MM.1S (cell line): ENCODE data around the gene IL11.

Experiments
- DNase-seq: peaks from one replicate; pipeline ENCODE4 v3.0.0-alpha.2; 2015
- H2AFZ ChIP-seq: fragments of 300-600 bp; sonication (generic); 2 replicates; pipeline ENCODE4 v1.6.0; 2016; ENCODE audit warnings: antibody characterized with exemption, low read length
- H3F3A ChIP-seq: fragments of 300-600 bp; sonication (generic); 2 replicates; pipeline ENCODE4 v1.6.1; 2016; ENCODE audit warnings: mild to moderate bottlenecking, antibody characterized with exemption, low read length, moderate library complexity, mixed read lengths; ENCODE audit not compliant: insufficient read depth
- H3K27ac ChIP-seq: fragments of 300-600 bp; sonication (generic); 2 replicates; pipeline ENCODE4 v1.5.1; 2016; ENCODE audit warnings: mild to moderate bottlenecking, low read length
- H3K27me3 ChIP-seq: fragments of 300-600 bp; sonication (generic); replicated peaks from 2 replicates; pipeline ENCODE4 v1.6.0; 2016; ENCODE audit warnings: low read length; ENCODE audit not compliant: insufficient read depth
- H3K36me3 ChIP-seq: fragments of 300-600 bp; sonication (generic); replicated peaks from 2 replicates; pipeline ENCODE4 v1.6.1; 2016; ENCODE audit warnings: mild to moderate bottlenecking, low read length, mixed read lengths; ENCODE audit not compliant: insufficient read depth
- H3K4me1 ChIP-seq: fragments of 300-600 bp; sonication (generic); 2 replicates; pipeline ENCODE4 v1.6.1; 2016; ENCODE audit warnings: low read length, mixed read lengths
- H3K4me2 ChIP-seq: fragments of 300-600 bp; sonication (generic); 2 replicates; pipeline ENCODE4 v1.6.0; 2016; ENCODE audit warnings: low read depth, low read length
- H3K4me3 ChIP-seq: fragments of 300-600 bp; sonication (generic); 2 replicates; pipeline ENCODE4 v1.5.1; 2016; ENCODE audit warnings: low read length, mixed read lengths
- H3K79me2 ChIP-seq: fragments of 300-600 bp; sonication (generic); 2 replicates; pipeline ENCODE4 v1.6.1; 2016; ENCODE audit warnings: mixed run types, low read length, mixed read lengths
- H3K9ac ChIP-seq: fragments of 300-600 bp; sonication (generic); 2 replicates; pipeline ENCODE4 v1.6.1; 2016; ENCODE audit warnings: low read length, mixed read lengths
- H3K9me2 ChIP-seq: fragments of 300-600 bp; sonication (generic); replicated peaks from 2 replicates; pipeline ENCODE4 v1.6.1; 2016; ENCODE audit warnings: mild to moderate bottlenecking, low read length, mixed read lengths; ENCODE audit not compliant: insufficient read depth
- H3K9me3 ChIP-seq: fragments of 300-600 bp; sonication (generic); replicated peaks from 2 replicates; pipeline ENCODE4 v1.6.1; 2016; ENCODE audit warnings: mild to moderate bottlenecking, low read length, mixed read lengths; ENCODE audit not compliant: insufficient read depth
- H4K20me1 ChIP-seq: fragments of 300-600 bp; sonication (generic); 2 replicates; pipeline ENCODE4 v1.6.1; 2016; ENCODE audit warnings: mild to moderate bottlenecking, low read length, moderate library complexity, mixed read lengths; ENCODE audit not compliant: insufficient read depth
- CTCF ChIP-seq: fragments of 300-600 bp; sonication (generic); IDR thresholded peaks from 2 replicates; pipeline ENCODE4 v1.5.1; 2016; ENCODE audit warnings: antibody characterized with exemption, low read length, mixed read lengths
- EZH2 ChIP-seq: fragments of 300-600 bp; sonication (generic); optimal IDR thresholded peaks from 2 replicates; pipeline ENCODE3; 2017; ENCODE audit warnings: low read depth, mild to moderate bottlenecking, antibody characterized with exemption, low read length, mixed read lengths
- EZH2phosphoT487 ChIP-seq: fragments of 300-600 bp; sonication (generic); IDR thresholded peaks from 2 replicates; pipeline ENCODE4 v1.6.1; 2018; ENCODE audit warnings: antibody characterized with exemption, low read length

The IL11 gene

GRCh38 chr19:55341595-55342531, 28.4 kb downstream of the IL11 start:
- no peaks in the 10 kb centered on the region for H3K9me2 ChIP-seq
- H3K4me1 ChIP-seq: peaks cover 5% of the 10 kb centered on the region; the same call in 1 of the 2 replicates
- H3K36me3 ChIP-seq: no peaks in the 10 kb centered on the region; the same call in 1 of the 2 replicates
- H4K20me1 ChIP-seq: no peaks in the 10 kb centered on the region
- no peaks in the 10 kb centered on the region for H3K9me3 ChIP-seq
- peaks cover 3% of the 10 kb centered on the region for H3K27me3 ChIP-seq
- no peak for DNase-seq
- H3K4me2 ChIP-seq: peak overlapping the region; percentile 99
- H3K79me2 ChIP-seq: peaks cover 24% of the 10 kb centered on the region
- H3K4me3 ChIP-seq: peak overlapping the region; percentile 8; the same call in 1 of the 2 replicates
- peaks cover 8% of the 10 kb centered on the region; the same call in 1 of the 2 replicates for H3F3A ChIP-seq
- no peak overlapping the region for H2AFZ ChIP-seq
- no peak overlapping the region for H3K9ac ChIP-seq
- TF ChIP-seq CTCF: no peak
- no peak for TF ChIP-seq EZH2
- TF ChIP-seq EZH2phosphoT487: no peak
- no peak overlapping the region for H3K27ac ChIP-seq

- H3K4me2 ChIP-seq: peak overlapping the region; percentile 99
- H3K79me2 ChIP-seq: peaks cover 24% of the 10 kb centered on the region
- H2AFZ ChIP-seq: no peak overlapping the region
- H3K4me3 ChIP-seq: peak overlapping the region; percentile 95
- no peak for TF ChIP-seq CTCF
- no peak for TF ChIP-seq EZH2
- no peak for TF ChIP-seq EZH2phosphoT487
- no peaks in the 10 kb centered on the region for H3K9me2 ChIP-seq
- H3K36me3 ChIP-seq: no peaks in the 10 kb centered on the region; the same call in 1 of the 2 replicates
- peak overlapping the region; percentile 83 for H3K27ac ChIP-seq
- no peaks in the 10 kb centered on the region for H3K9me3 ChIP-seq
- H3F3A ChIP-seq: peaks cover 8% of the 10 kb centered on the region; the same call in 1 of the 2 replicates
- peaks cover 10% of the 10 kb centered on the region for H3K27me3 ChIP-seq
- H3K9ac ChIP-seq: peak overlapping the region; percentile 99
- H3K4me1 ChIP-seq: peaks cover 5% of the 10 kb centered on the region; the same call in 1 of the 2 replicates
- peak; percentile 67 for DNase-seq
- H4K20me1 ChIP-seq: no peaks in the 10 kb centered on the region
These were observed 29.1 kb downstream of the IL11 start for GRCh38 chr19:55341171-55341588.

GRCh38 chr19:55340784-55341147, 29.5 kb downstream of the IL11 start:
- H2AFZ ChIP-seq: no peak overlapping the region
- TF ChIP-seq EZH2phosphoT487 (no peak), CTCF (peak; percentile 49)
- peaks cover 10% of the 10 kb centered on the region for H3K27me3 ChIP-seq
- H3K27ac ChIP-seq: peak overlapping the region; percentile 83
- H3K4me2 ChIP-seq: peak overlapping the region; percentile 99
- H4K20me1 ChIP-seq: no peaks in the 10 kb centered on the region
- H3K4me1 ChIP-seq: peaks cover 5% of the 10 kb centered on the region; the same call in 1 of the 2 replicates
- H3K9me2 ChIP-seq: no peaks in the 10 kb centered on the region
- peak; percentile 25 for DNase-seq
- H3K4me3 ChIP-seq: peak overlapping the region; percentile 95
- peaks cover 8% of the 10 kb centered on the region; the same call in 1 of the 2 replicates for H3F3A ChIP-seq
- peaks cover 24% of the 10 kb centered on the region for H3K79me2 ChIP-seq
- no peaks in the 10 kb centered on the region; the same call in 1 of the 2 replicates for H3K36me3 ChIP-seq
- H3K9me3 ChIP-seq: no peaks in the 10 kb centered on the region
- peak overlapping the region; percentile 99 for H3K9ac ChIP-seq
